Measurements from ENCODE around the gene SLMAP. TPM values are rescaled to one million over a fixed set of nuclear protein-coding genes. Genes with fewer than 3 reads are reported as not detected.

SLMAP gene
- polyA plus RNA-seq, 4 donors = 24.7 to 39.8 (median 32.7) TPM

DNA sequence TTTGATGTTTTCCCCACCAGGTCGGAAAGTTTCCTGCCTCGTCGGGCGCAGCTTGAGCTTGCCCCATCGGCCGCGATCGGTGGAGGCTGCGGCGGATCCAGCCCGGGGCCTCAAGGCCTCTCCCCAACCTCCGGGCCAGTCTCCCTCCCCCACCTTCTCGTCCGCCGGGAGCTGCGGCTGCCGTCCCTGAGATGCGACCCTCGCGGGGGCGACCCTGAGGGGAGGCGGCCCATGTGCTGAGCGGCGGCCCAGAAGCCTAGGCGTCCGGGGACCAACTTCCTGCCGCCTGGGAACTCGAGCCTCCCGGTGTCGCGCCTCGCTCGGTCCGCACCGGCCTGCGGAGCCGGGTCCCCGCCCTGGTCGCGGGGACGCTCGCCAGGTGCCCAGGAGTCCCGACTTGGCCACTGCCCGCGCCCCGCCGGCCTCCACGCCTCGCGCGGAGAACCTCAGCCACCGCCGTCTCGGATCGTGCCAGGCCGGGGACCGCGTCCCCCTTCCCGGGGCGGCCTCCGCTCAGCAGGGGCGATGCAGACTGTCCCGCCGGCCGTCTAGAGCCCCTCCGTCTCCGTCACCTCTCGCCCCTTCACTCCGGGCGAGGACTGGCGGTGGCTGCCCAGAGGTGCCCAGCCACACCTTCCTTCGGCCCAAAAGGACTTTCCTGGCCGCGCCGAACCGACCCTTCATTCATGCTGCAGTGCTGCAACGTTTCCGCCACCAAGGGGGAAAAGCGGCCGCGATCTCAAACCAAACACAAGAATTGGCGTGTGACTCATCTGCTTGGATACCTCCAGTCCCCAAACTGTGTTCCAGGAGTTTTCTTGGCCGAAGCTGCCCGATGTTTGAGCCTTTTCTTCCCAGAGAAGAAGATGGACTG is 656 bp downstream of the SLMAP start:
- no peak for FAIRE-seq
- no peaks in the 10 kb centered on the region for H3K27me3 ChIP-seq (ENCODE audit: control insufficient read depth in 3 of 3, insufficient read depth in 3 of 3, low read length in 3 of 3)
- DNase-seq = peak; percentile 42 to 71
- WGBS, 3 donors = 0% methylated on average over 49 to 84 of the region's 84 CpGs
- peak overlapping the region; percentile 66 to 94 (median 78) for H3K27ac ChIP-seq (ENCODE audit: low read depth in 1 of 3, low read length in 2 of 3)
- H3K36me3 ChIP-seq (ENCODE audit: control insufficient read depth in 3 of 3, insufficient read depth in 2 of 3, low read depth in 1 of 3, low read length in 3 of 3) = peaks cover 0 to 21% (median 0%) of the 10 kb centered on the region in 3 donors
- H3K4me3 ChIP-seq (ENCODE audit: low read depth in 1 of 3, low read length in 3 of 3) = peak overlapping the region; percentile 84 to 98 (median 96)
- peaks cover 0 to 6% (median 4%) of the 10 kb centered on the region in 3 donors for H3K4me1 ChIP-seq (ENCODE audit: control insufficient read depth in 3 of 3, insufficient read depth in 2 of 3, low read depth in 1 of 3, low read length in 2 of 3)
- H3K9me3 ChIP-seq (ENCODE audit: control insufficient read depth in 2 of 2, insufficient read depth in 1 of 2, low read depth in 1 of 2, low read length in 1 of 2) = no peaks in the 10 kb centered on the region

DNA sequence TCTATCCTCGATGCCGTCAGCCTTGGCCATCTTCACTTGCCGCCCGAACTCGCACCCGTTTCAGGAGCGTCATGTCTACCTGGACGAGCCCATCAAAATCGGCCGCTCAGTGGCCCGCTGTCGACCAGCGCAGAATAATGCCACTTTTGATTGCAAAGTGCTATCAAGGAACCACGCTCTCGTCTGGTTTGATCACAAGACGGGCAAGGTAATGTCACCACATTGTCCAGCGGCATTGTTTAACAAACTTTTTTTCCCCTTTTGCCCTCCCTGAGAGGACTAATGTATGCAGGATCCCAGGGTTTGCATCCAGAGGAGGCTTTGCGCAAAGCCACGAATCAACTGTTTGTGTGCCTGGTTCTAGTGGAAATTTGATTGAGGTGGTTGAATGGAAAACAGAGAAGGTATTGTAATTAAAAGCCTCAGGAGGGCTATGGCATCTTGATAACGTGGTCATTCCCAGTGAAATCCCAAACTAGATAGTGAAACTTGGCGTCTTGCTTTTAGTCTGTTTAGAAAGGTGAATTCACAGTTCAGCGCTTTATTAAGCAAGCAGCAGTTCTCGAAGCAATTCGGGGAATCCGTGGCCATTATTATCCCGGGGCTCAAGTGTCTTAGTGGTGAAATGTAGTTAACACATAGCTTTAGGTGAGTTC is 1.7 kb downstream of the SLMAP start:
- peak; percentile 28 to 45 for DNase-seq
- Histone ChIP-seq H3K9me3 (ENCODE audit: control insufficient read depth in 2 of 2, insufficient read depth in 1 of 2, low read depth in 1 of 2, low read length in 1 of 2) (no peaks in the 10 kb centered on the region), H3K27ac (ENCODE audit: low read depth in 1 of 3, low read length in 2 of 3) (peak overlapping the region in 1 of 3 donors; percentile 94), H3K4me3 (ENCODE audit: low read depth in 1 of 3, low read length in 3 of 3) (peak overlapping the region; percentile 84 to 98 (median 96)), H3K36me3 (ENCODE audit: control insufficient read depth in 3 of 3, insufficient read depth in 2 of 3, low read depth in 1 of 3, low read length in 3 of 3) (peaks cover 0 to 21% (median under 1%) of the 10 kb centered on the region in 3 donors), H3K4me1 (ENCODE audit: control insufficient read depth in 3 of 3, insufficient read depth in 2 of 3, low read depth in 1 of 3, low read length in 2 of 3) (peaks cover 0 to 6% (median 4%) of the 10 kb centered on the region in 3 donors), H3K27me3 (ENCODE audit: control insufficient read depth in 3 of 3, insufficient read depth in 3 of 3, low read length in 3 of 3) (no peaks in the 10 kb centered on the region)
- FAIRE-seq = no peak
- 14 to 34% (median 30%) methylated on average over 26 of the region's 26 CpGs for WGBS, 3 donors

DNA sequence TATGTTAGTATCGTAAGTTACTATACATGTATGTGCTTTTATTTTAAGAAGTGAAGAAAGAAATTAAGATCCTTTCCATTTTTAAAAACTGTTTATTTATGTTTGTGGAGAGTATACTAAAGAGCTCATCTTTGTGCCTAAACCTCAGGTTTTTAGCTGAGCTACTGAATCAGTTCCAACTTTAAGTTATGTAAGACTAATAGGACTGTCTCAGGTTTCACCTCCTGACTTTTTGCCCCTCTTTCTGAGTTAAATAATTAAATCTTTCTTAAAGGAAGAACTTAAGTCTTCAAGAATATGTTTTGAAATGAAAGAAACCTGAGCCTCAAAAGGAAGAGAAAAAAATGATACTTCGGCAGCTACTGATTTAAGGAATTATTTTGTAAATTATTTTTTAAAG is 2.6 kb downstream of the SLMAP start:
- DNase-seq = no peak
- peaks cover 0 to 25% (median 3%) of the 10 kb centered on the region in 3 donors for H3K36me3 ChIP-seq (ENCODE audit: control insufficient read depth in 3 of 3, insufficient read depth in 2 of 3, low read depth in 1 of 3, low read length in 3 of 3)
- no peak for FAIRE-seq
- peak overlapping the region in 1 of 3 donors; percentile 30 for H3K4me3 ChIP-seq (ENCODE audit: low read depth in 1 of 3, low read length in 3 of 3)
- no peaks in the 10 kb centered on the region for H3K27me3 ChIP-seq (ENCODE audit: control insufficient read depth in 3 of 3, insufficient read depth in 3 of 3, low read length in 3 of 3)
- 71 to 75% (median 71%) methylated on average over 2 of the region's 2 CpGs for WGBS, 3 donors
- no peak overlapping the region for H3K27ac ChIP-seq (ENCODE audit: low read depth in 1 of 3, low read length in 2 of 3)
- H3K4me1 ChIP-seq (ENCODE audit: control insufficient read depth in 3 of 3, insufficient read depth in 2 of 3, low read depth in 1 of 3, low read length in 2 of 3) = peaks cover 0 to 6% (median 4%) of the 10 kb centered on the region in 3 donors
- H3K9me3 ChIP-seq (ENCODE audit: control insufficient read depth in 2 of 2, insufficient read depth in 1 of 2, low read depth in 1 of 2, low read length in 1 of 2) = no peaks in the 10 kb centered on the region

DNA sequence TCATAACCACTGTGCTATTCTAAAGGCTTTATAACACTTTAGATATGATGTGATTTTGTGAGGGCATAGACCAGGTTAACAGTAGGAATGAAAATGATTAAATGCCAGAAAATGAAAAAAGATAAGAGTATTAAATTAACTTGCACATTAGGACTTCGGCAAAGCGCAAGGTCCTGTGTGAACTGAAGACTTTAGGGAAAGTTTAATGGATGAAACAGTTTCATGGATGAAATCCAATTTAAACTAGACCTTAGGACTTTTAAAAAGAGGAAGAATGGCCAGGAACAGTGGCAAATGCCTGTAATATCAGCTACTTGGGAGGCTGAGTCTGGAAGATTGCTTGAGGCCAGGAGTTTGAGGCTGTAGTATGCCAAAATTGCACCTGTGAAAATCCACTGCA is 8.7 kb downstream of the SLMAP start:
- Histone ChIP-seq H3K36me3 (ENCODE audit: control insufficient read depth in 3 of 3, insufficient read depth in 2 of 3, low read depth in 1 of 3, low read length in 3 of 3) (peaks cover 0 to 28% (median 7%) of the 10 kb centered on the region in 3 donors), H3K4me3 (ENCODE audit: low read depth in 1 of 3, low read length in 3 of 3) (no peak overlapping the region), H3K27ac (ENCODE audit: low read depth in 1 of 3, low read length in 2 of 3) (no peak overlapping the region), H3K9me3 (ENCODE audit: control insufficient read depth in 2 of 2, insufficient read depth in 1 of 2, low read depth in 1 of 2, low read length in 1 of 2) (no peaks in the 10 kb centered on the region), H3K27me3 (ENCODE audit: control insufficient read depth in 3 of 3, insufficient read depth in 3 of 3, low read length in 3 of 3) (no peaks in the 10 kb centered on the region), H3K4me1 (ENCODE audit: control insufficient read depth in 3 of 3, insufficient read depth in 2 of 3, low read depth in 1 of 3, low read length in 2 of 3) (peaks cover 0 to 3% (median 0%) of the 10 kb centered on the region in 3 donors)
- 88 to 95% (median 95%) methylated on average over 2 of the region's 2 CpGs for WGBS, 3 donors
- DNase-seq (no peak), FAIRE-seq (no peak)

DNA sequence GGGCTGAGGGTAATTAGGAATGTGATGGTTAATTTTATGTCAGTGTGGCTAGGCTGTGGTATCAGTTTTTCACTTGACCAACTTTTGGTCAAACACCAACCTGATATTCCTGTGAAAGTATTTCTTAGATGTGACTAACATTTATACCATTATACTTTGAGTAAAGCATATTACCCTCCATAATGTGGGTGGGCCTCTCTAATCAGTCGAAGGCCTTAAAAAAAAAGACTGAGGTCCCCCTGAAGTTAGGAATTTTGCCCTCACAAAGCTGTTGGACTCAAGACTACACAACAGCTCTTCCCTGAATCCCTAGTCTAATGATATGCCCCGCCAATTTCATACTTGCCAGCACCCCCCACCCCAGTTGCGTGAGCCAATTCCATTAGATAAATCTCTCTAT is 12.5 kb downstream of the SLMAP start:
- no peak overlapping the region for H3K27ac ChIP-seq (ENCODE audit: low read depth in 1 of 3, low read length in 2 of 3)
- 98 to 99% (median 98%) methylated on average over 3 of the region's 3 CpGs for WGBS, 3 donors
- H3K27me3 ChIP-seq (ENCODE audit: control insufficient read depth in 3 of 3, insufficient read depth in 3 of 3, low read length in 3 of 3) = no peaks in the 10 kb centered on the region
- no peak for DNase-seq
- no peak overlapping the region for H3K4me3 ChIP-seq (ENCODE audit: low read depth in 1 of 3, low read length in 3 of 3)
- no peak for FAIRE-seq
- H3K4me1 ChIP-seq (ENCODE audit: control insufficient read depth in 3 of 3, insufficient read depth in 2 of 3, low read depth in 1 of 3, low read length in 2 of 3) = peaks cover 0 to 5% (median 0%) of the 10 kb centered on the region in 3 donors
- H3K36me3 ChIP-seq (ENCODE audit: control insufficient read depth in 3 of 3, insufficient read depth in 2 of 3, low read depth in 1 of 3, low read length in 3 of 3) = peaks cover 0 to 16% (median 4%) of the 10 kb centered on the region in 3 donors
- no peaks in the 10 kb centered on the region for H3K9me3 ChIP-seq (ENCODE audit: control insufficient read depth in 2 of 2, insufficient read depth in 1 of 2, low read depth in 1 of 2, low read length in 1 of 2)

DNA sequence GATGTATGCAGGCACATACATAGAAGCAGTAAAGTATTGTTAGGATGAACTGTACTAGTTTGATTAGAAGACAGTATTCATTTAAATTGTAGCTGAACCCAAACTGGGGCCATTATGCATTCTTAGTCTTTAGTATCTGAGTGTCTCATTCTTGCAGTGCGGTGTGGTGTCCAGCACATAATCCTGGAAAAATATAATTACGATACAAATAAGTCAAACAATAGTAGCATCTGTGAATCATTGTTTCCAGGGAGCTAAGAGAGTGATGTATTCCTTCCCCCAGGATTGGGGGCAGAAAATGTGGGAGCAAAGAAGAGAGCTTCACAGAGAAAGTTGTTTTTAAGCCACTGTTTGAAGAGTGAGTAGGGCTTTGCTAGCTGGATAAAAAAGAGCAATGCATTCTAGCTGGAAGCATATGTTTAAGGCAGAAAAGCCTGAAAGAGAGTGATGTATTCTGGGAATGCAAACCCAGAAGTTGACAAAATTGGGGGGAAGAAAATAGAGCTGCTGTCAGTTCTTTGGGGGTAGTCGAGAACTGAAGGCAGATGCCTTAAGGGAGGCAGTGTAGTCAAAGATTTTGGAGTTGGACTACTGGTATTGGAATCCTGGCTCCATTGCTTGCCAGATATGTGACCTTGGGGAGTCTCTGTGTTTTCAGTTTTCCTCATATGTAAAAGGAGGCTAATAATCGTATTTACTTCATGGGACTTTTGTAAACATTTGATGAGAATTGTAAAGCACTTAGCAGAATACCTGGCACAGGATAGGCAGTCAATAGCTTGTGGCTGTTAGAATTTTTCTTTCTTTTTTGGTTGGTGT is 14.1 kb downstream of the SLMAP start:
- DNase-seq = no peak
- H3K27ac ChIP-seq (ENCODE audit: low read depth in 1 of 3, low read length in 2 of 3) = no peak overlapping the region
- 80 to 82% (median 81%) methylated on average over 4 of the region's 4 CpGs for WGBS, 3 donors
- no peaks in the 10 kb centered on the region for H3K27me3 ChIP-seq (ENCODE audit: control insufficient read depth in 3 of 3, insufficient read depth in 3 of 3, low read length in 3 of 3)
- H3K36me3 ChIP-seq (ENCODE audit: control insufficient read depth in 3 of 3, insufficient read depth in 2 of 3, low read depth in 1 of 3, low read length in 3 of 3) = peaks cover 0 to 10% (median 2%) of the 10 kb centered on the region in 3 donors
- H3K4me1 ChIP-seq (ENCODE audit: control insufficient read depth in 3 of 3, insufficient read depth in 2 of 3, low read depth in 1 of 3, low read length in 2 of 3) = peaks cover 0 to 2% (median 0%) of the 10 kb centered on the region in 3 donors
- no peak for FAIRE-seq
- no peak overlapping the region for H3K4me3 ChIP-seq (ENCODE audit: low read depth in 1 of 3, low read length in 3 of 3)
- no peaks in the 10 kb centered on the region for H3K9me3 ChIP-seq (ENCODE audit: control insufficient read depth in 2 of 2, insufficient read depth in 1 of 2, low read depth in 1 of 2, low read length in 1 of 2)

DNA sequence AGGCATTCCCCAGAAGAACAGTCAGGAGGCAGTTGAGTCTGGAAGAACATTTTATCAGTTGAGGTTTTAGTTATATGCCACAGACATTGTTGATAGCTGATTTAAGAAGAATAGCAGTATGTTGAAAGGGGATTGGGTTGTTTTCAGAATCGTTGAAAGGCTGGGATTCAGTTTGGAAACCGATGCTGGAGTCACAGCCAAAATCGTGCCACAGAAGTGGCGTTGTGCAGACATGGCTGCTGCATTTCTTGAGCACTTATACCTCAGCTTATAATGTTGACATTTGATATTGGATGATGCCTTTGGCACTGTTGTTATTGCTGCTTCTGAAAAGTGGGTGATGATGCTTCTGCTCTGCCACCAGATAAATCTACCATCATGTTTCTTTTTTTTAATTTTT is 16.1 kb downstream of the SLMAP start:
- H3K4me3 ChIP-seq (ENCODE audit: low read depth in 1 of 3, low read length in 3 of 3) = no peak overlapping the region
- WGBS, 3 donors = 96 to 99% (median 97%) methylated on average over 4 of the region's 4 CpGs
- DNase-seq = no peak

DNA sequence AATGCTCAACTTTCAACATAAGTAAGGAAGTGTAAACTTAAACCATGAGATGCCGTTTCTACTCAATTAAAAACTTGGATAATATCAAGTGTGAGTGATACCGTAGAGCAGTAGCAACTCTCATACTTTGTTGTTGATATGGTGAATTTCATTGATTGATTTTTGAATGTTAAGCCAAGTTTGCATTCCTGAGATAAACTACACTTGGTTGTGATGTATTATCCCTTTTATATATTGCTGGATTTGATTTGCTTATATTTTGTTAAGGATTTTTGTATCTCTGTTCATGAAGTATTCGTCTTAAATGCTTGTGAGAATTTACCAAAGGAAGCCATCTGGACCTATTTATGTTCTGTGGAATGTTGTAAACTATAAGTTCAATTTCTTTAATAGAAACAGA is 21.7 kb downstream of the SLMAP start:
- Histone ChIP-seq H3K27ac (ENCODE audit: low read depth in 1 of 3, low read length in 2 of 3) (no peak overlapping the region), H3K36me3 (ENCODE audit: control insufficient read depth in 3 of 3, insufficient read depth in 2 of 3, low read depth in 1 of 3, low read length in 3 of 3) (peaks cover 0 to 9% (median 0%) of the 10 kb centered on the region in 3 donors), H3K4me3 (ENCODE audit: low read depth in 1 of 3, low read length in 3 of 3) (no peak overlapping the region), H3K27me3 (ENCODE audit: control insufficient read depth in 3 of 3, insufficient read depth in 3 of 3, low read length in 3 of 3) (no peaks in the 10 kb centered on the region), H3K9me3 (ENCODE audit: control insufficient read depth in 2 of 2, insufficient read depth in 1 of 2, low read depth in 1 of 2, low read length in 1 of 2) (no peaks in the 10 kb centered on the region), H3K4me1 (ENCODE audit: control insufficient read depth in 3 of 3, insufficient read depth in 2 of 3, low read depth in 1 of 3, low read length in 2 of 3) (peaks cover 0 to 3% (median 0%) of the 10 kb centered on the region in 3 donors)
- DNase-seq (no peak), FAIRE-seq (peak; percentile 61)
- whole genome bisulfite sequencing, 3 donors = 60 to 76% (median 64%) methylated on average over 3 of the region's 3 CpGs

More for the DNA sequence above, 16.1 kb downstream of the SLMAP start:
- FAIRE-seq = no peak
- Histone ChIP-seq H3K27me3 (ENCODE audit: control insufficient read depth in 3 of 3, insufficient read depth in 3 of 3, low read length in 3 of 3) (no peaks in the 10 kb centered on the region), H3K36me3 (ENCODE audit: control insufficient read depth in 3 of 3, insufficient read depth in 2 of 3, low read depth in 1 of 3, low read length in 3 of 3) (peaks cover 0 to 5% (median 1%) of the 10 kb centered on the region in 3 donors), H3K9me3 (ENCODE audit: control insufficient read depth in 2 of 2, insufficient read depth in 1 of 2, low read depth in 1 of 2, low read length in 1 of 2) (no peaks in the 10 kb centered on the region), H3K4me1 (ENCODE audit: control insufficient read depth in 3 of 3, insufficient read depth in 2 of 3, low read depth in 1 of 3, low read length in 2 of 3) (peaks cover 0 to 2% (median under 1%) of the 10 kb centered on the region in 3 donors), H3K27ac (ENCODE audit: low read depth in 1 of 3, low read length in 2 of 3) (no peak overlapping the region)
